OCI-LY7 (cell line): ENCODE data around the gene RIT2. TPM values are rescaled to one million over a fixed set of nuclear protein-coding genes. Genes with fewer than 3 reads are reported as not detected.

Source experiments
- BruUV-seq: library from RNA; stranded (reverse); fragments of 400-500 nt; replicated peaks from 2 replicates; lab custom pipeline; 2021; lab: Mats Ljungman, UMichigan
- CTCF ChIA-PET: fragments of 300-600 bp; sonication (Branson Sonifier 250); formaldehyde crosslinking; loops from one replicate; lab custom pipeline; 2022; ENCODE audit warnings: antibody characterized with exemption; ENCODE audit not compliant: unreplicated experiment; lab: Charles Lee
- POLR2A ChIA-PET: fragments of 300-600 bp; sonication (Branson Sonifier 250); formaldehyde crosslinking; loops from one replicate; lab custom pipeline; 2022; ENCODE audit warnings: antibody characterized with exemption; lab: Charles Lee
- DNase-seq: peaks from one replicate; pipeline ENCODE4 v3.0.0-alpha.2; 2015; ENCODE audit warnings: low spot score
- H2AFZ ChIP-seq: fragments of 200-600 bp; sonication (generic), shearing (Covaris generic); 2 replicates; pipeline ENCODE4 v1.6.1; 2014; ENCODE audit warnings: mild to moderate bottlenecking, antibody characterized with exemption, low read length, moderate library complexity
- H3K27ac ChIP-seq: fragments of 200-600 bp; sonication (generic); 2 replicates; pipeline ENCODE4 v1.5.1; 2014; ENCODE audit warnings: mixed run types, low read depth, mild to moderate bottlenecking, moderate library complexity, low read length, inconsistent platforms; ENCODE audit not compliant: poor library complexity, severe bottlenecking
- H3K36me3 ChIP-seq: fragments of 200-600 bp; sonication (generic); 2 replicates; pipeline ENCODE4 v1.6.1; 2014; ENCODE audit warnings: mild to moderate bottlenecking, antibody characterized with exemption, low read length, moderate library complexity, mixed read lengths; ENCODE audit not compliant: insufficient read depth
- H3K4me1 ChIP-seq: fragments of 200-600 bp; sonication (generic); 2 replicates; pipeline ENCODE4 v1.5.1; 2014; ENCODE audit warnings: mild to moderate bottlenecking, low read length; ENCODE audit not compliant: insufficient read depth, poor library complexity, severe bottlenecking
- H3K4me2 ChIP-seq: fragments of 200-600 bp; sonication (generic); 2 replicates; pipeline ENCODE4 v1.6.1; 2014; ENCODE audit warnings: mild to moderate bottlenecking, low read length
- H3K4me3 ChIP-seq: fragments of 200-600 bp; sonication (generic); 2 replicates; pipeline ENCODE4 v1.5.1; 2014; ENCODE audit warnings: mild to moderate bottlenecking, low read depth, low read length; ENCODE audit not compliant: poor library complexity, severe bottlenecking
- H3K79me2 ChIP-seq: fragments of 200-600 bp; sonication (generic); 2 replicates; pipeline ENCODE4 v1.6.1; 2016; ENCODE audit warnings: low read depth, mild to moderate bottlenecking, low read length, moderate library complexity, mixed read lengths; ENCODE audit not compliant: insufficient read depth
- H3K9me2 ChIP-seq: fragments of 200-600 bp; sonication (generic); 2 replicates; pipeline ENCODE4 v1.6.1; 2016; ENCODE audit warnings: mild to moderate bottlenecking, low read length, mixed read lengths; ENCODE audit not compliant: insufficient read depth
- H3K9me3 ChIP-seq: fragments of 200-600 bp; sonication (generic); 2 replicates; pipeline ENCODE4 v1.6.1; 2014; ENCODE audit warnings: mild to moderate bottlenecking, mixed run types, low read length, mixed read lengths
- H4K20me1 ChIP-seq: fragments of 200-600 bp; sonication (generic); 2 replicates; pipeline ENCODE4 v1.6.1; 2014; ENCODE audit warnings: mild to moderate bottlenecking, antibody characterized with exemption, low read length, moderate library complexity, mixed read lengths; ENCODE audit not compliant: insufficient read depth
- CTCF ChIP-seq: fragments of 200-600 bp; sonication (generic); conservative IDR thresholded peaks from 2 replicates; pipeline ENCODE4 v1.5.1; 2014; ENCODE audit warnings: mild to moderate bottlenecking, antibody characterized with exemption, low read length, moderate library complexity, mixed read lengths
- EZH2phosphoT487 ChIP-seq: fragments of 200-600 bp; sonication (generic); IDR thresholded peaks from 2 replicates; pipeline ENCODE4 v1.6.1; 2018; ENCODE audit warnings: low read depth, borderline replicate concordance, mild to moderate bottlenecking, mixed run types, antibody characterized with exemption, low read length, moderate library complexity, mixed read lengths
- intact Hi-C: fragments of 100-400 bp; cut with micrococcal nuclease; formaldehyde crosslinking; loops from one replicate; pipeline ENCODE4 v1.10.0; 2022; ENCODE audit not compliant: unreplicated experiment
- total RNA-seq, 2 experiments: library from RNA; depleted of rRNA in 1 of 2; stranded (reverse); fragments of >200 nt in 1 of 2; shearing (Covaris generic) in 1 of 2; gene quantifications; 2 replicates each; pipeline ENCODE4 v1.2.3, GENCODE V29; 2014 to 2022

RIT2 gene
- total RNA-seq, 2 experiments from 2014 or later = not detected

DNA sequence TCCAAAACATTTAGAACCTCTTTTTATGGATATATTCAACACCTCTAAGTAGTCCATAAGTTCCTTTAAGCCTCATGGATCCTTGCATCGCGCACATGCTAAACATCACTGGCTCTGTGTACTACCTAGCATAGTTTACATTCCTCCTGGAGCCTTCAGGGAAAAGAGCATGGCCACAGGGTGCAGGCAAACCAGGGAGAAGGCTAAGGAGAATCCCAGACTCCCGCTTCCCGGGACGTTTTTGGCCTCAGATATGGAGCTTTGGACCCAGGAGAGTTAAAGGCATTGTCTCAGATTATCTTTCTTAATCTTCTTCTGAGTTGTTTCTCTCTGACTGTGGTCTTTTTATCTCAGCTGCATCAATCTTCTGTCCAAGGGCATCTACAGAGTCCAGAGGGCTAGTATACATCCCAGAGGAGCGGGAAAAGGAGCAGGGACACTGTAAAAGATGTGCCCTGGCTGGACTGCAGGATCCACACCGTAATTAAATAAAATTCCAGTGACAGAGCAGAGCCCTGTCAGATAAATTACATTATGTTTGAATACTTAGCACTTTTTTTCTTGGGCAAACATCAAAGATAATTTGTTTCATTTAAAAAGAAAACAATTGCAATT, 36.9 kb downstream of the RIT2 start:
- no peak for DNase-seq
- H3K9me2 ChIP-seq = no peaks in the 10 kb centered on the region
- no TSS peak for BruUV-seq
- no peaks in the 10 kb centered on the region for H4K20me1 ChIP-seq
- H2AFZ ChIP-seq = no peak overlapping the region
- no peaks in the 10 kb centered on the region for H3K79me2 ChIP-seq
- H3K4me3 ChIP-seq = no peak overlapping the region
- POLR2A ChIA-PET = no interaction called here
- H3K9me3 ChIP-seq = no peaks in the 10 kb centered on the region
- H3K36me3 ChIP-seq = no peaks in the 10 kb centered on the region
- TF ChIP-seq CTCF = no peak
- no peak for TF ChIP-seq EZH2phosphoT487
- H3K4me2 ChIP-seq = no peak overlapping the region
- H3K27ac ChIP-seq = no peak overlapping the region
- intact Hi-C loops = no loop called here
- CTCF ChIA-PET = no interaction called here
- no peaks in the 10 kb centered on the region for H3K4me1 ChIP-seq

- no peak for DNase-seq
- ChIA-PET CTCF (no interaction called here), POLR2A (no interaction called here)
- Histone ChIP-seq H3K27ac (no peak overlapping the region), H3K36me3 (no peaks in the 10 kb centered on the region), H3K79me2 (no peaks in the 10 kb centered on the region), H3K9me2 (no peaks in the 10 kb centered on the region), H2AFZ (no peak overlapping the region), H3K4me3 (no peak overlapping the region), H3K4me2 (no peak overlapping the region), H3K4me1 (no peaks in the 10 kb centered on the region), H3K9me3 (no peaks in the 10 kb centered on the region), H4K20me1 (no peaks in the 10 kb centered on the region)
- TF ChIP-seq CTCF (no peak), EZH2phosphoT487 (no peak)
- BruUV-seq = no TSS peak
- intact Hi-C loops = no loop called here
Measured at GRCh38 chr18:43077510-43078308, 37.8 kb downstream of the RIT2 start.

DNA sequence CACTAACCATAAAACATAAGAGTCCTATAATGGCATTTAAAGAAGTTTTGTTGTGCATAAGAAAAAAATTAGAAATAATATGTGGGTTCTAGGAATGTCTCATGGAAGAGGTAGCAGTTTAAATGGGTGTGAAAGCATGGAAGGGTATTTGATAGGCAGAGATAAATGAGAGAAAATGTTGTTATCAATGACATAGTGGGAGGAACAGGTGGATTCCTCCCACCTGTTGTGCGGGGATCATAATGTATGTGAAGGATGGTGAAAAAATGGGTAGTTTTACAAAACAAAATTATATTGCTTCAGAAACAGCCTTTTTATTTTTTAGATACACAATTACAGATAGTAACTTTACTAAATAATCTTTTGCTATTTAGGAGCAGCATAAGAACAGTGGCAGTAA, 41.7 kb downstream of the RIT2 start:
- Histone ChIP-seq H3K36me3 (no peaks in the 10 kb centered on the region), H3K9me3 (no peaks in the 10 kb centered on the region), H3K4me1 (no peaks in the 10 kb centered on the region), H3K9me2 (no peaks in the 10 kb centered on the region), H3K27ac (no peak overlapping the region), H3K4me3 (no peak overlapping the region), H3K4me2 (no peak overlapping the region), H4K20me1 (no peaks in the 10 kb centered on the region), H3K79me2 (no peaks in the 10 kb centered on the region), H2AFZ (no peak overlapping the region)
- ChIA-PET POLR2A (no interaction called here), CTCF (no interaction called here)
- intact Hi-C loops = no loop called here
- no TSS peak for BruUV-seq
- no peak for DNase-seq
- no peak for TF ChIP-seq CTCF
- no peak for TF ChIP-seq EZH2phosphoT487
